ENCODE data around the gene ETAA1. TPM values are rescaled to one million over a fixed set of nuclear protein-coding genes. Genes with fewer than 3 reads are reported as not detected.

Gene ETAA1
- total RNA-seq, 1 experiment from 2014 or later: 18.8 TPM

- peak; percentile 31 for DNase-seq
Observed at GRCh38 chr2:67388680-67389079, 8.5 kb upstream of the ETAA1 start.

More at GRCh38 chr2:67388680-67389079, 8.5 kb upstream of the ETAA1 start:
- Histone ChIP-seq H2AFZ (ENCODE audit: low read length) (no peak overlapping the region), H2BK12ac (ENCODE audit: insufficient read length, low read depth, low read length) (no peak overlapping the region), H3T11ph (ENCODE audit: low read length) (no peak overlapping the region), H3K27me3 (ENCODE audit: insufficient read depth, low read length) (no peaks in the 10 kb centered on the region), H2BK20ac (ENCODE audit: low read depth, low read length, poor library complexity, severe bottlenecking) (no peak overlapping the region), H2BK120ac (ENCODE audit: low read depth, low read length, poor library complexity, severe bottlenecking) (no peak overlapping the region), H3K56ac (ENCODE audit: insufficient read length, low read depth, low read length) (no peak overlapping the region), H2AK5ac (ENCODE audit: insufficient read length, low read length) (no peak overlapping the region), H3K4me2 (ENCODE audit: insufficient read depth, insufficient read length, low read length) (no peak overlapping the region), H4K5ac (ENCODE audit: insufficient read length, low read depth, low read length) (no peak overlapping the region), H3K4me1 (ENCODE audit: insufficient read depth, low read length) (peaks cover 9% of the 10 kb centered on the region), H3K9me3 (ENCODE audit: control insufficient read depth, low read depth, low read length) (no peaks in the 10 kb centered on the region), H4K20me1 (ENCODE audit: control insufficient read depth, insufficient read depth, insufficient read length) (no peaks in the 10 kb centered on the region), H3K23me2 (ENCODE audit: insufficient read length, low read depth, low read length, poor library complexity, severe bottlenecking) (no peaks in the 10 kb centered on the region), H3K18ac (ENCODE audit: insufficient read length, low read depth, low read length) (no peak overlapping the region), H3K79me2 (ENCODE audit: insufficient read depth, low read length) (no peaks in the 10 kb centered on the region), H4K91ac (ENCODE audit: insufficient read length, low read depth, low read length) (no peak overlapping the region), H2BK5ac (ENCODE audit: insufficient read length, low read length) (no peak overlapping the region), H3K79me1 (ENCODE audit: insufficient read depth, low read depth, low read length, poor library complexity, severe bottlenecking) (no peaks in the 10 kb centered on the region), H3K14ac (ENCODE audit: insufficient read depth, low read length) (no peak overlapping the region), H3K23ac (ENCODE audit: insufficient read length, low read depth, low read length) (no peak overlapping the region), H3K4ac (ENCODE audit: low read depth, low read length) (no peak overlapping the region), H2BK15ac (ENCODE audit: low read depth, low read length) (no peak overlapping the region), H3K9ac (ENCODE audit: extremely low read depth, insufficient read length, low read length) (no peak overlapping the region), H3K27ac (ENCODE audit: insufficient read length, low read depth, low read length) (peak overlapping the region; percentile 81), H4K8ac (replicated peaks; ENCODE audit: insufficient read length, low read depth, low read length) (no peak overlapping the region)
- no CpG with 5 or more reads among the region's 2 CpGs for WGBS (ENCODE audit: extremely low coverage, insufficient read length, low lambda C conversion rate)
- Mint-ChIP-seq H3K4me3 (no peak overlapping the region), H3K4me1 (peaks cover 26 to 33% of the 10 kb centered on the region in 2 experiments), H3K27ac (peak overlapping the region; percentile 64 to 97 (median 86); a peak in 6 of 7 replicates), H3K27me3 (ENCODE audit: low read depth) (no peaks in the 10 kb centered on the region), H3K36me3 (ENCODE audit: insufficient read depth in 1 of 3, low read depth in 3 of 3) (no peaks in the 10 kb centered on the region; a peak in 1 of 7 replicates), H3K9me3 (no peaks in the 10 kb centered on the region)
- TF ChIP-seq CTCF (conservative IDR thresholded peaks at IDR 0.05): no peak
